Heart left ventricle (tissue), 13 donors: Measurements from ENCODE around the gene PSMC5.

Source experiments
- CTCF ChIP-seq, 12 donors: fragments of 200-600 bp; sonication (generic) in 4 of 12; IDR thresholded peaks; one replicate each; pipeline versions ENCODE4 v1.5.0 to v1.8.0; 2018 to 2022; ENCODE audit warnings: antibody characterized with exemption in 12 of 12, mild to moderate bottlenecking in 5 of 12
- POLR2A ChIP-seq, 2 donors: fragments of 450-650 bp; IDR thresholded peaks; one replicate each; pipeline ENCODE4 v1.6.1; 2017; ENCODE audit warnings: antibody characterized with exemption in 2 of 2, mild to moderate bottlenecking in 2 of 2, moderate library complexity in 2 of 2
- donor health status: ischemic (EF 13 %, LVEDD 7.1; RV severe dilation, severe dysfunction).
- donor health status: DM: no; HTN: yes; CAD: no.
- donor health status: DM: no; HTN: no; CAD: no.
- donor health status: ischemic (EF 25% LVEDD 6.9; RV normal size, moderate dysfunction).
- donor health status: ischemic (EF 25% LVEDD 5.7; RV mildly dilated, moderate dysfunction).
- donor health status: ischemic (EF 35%, LVEDD 5.7; RV mildly dilated, moderate dysfunction).
- donor health status: nonischemic (EF 11% LVEDD 7.7; RV severe dilation, severe dysfunction).
- donor health status: DM: yes; HTN: yes; CAD: no.
- donor health status: PGD.
- donor health status: ischemic (EF 29% LVEDD 5.4; RV normal size, mild dysfunction).
- donor health status: nonischemic (EF 23%, LVEDD 6.1; RV moderate dilation, normal function).

GRCh38 chr17:63880706-63881105 is 53.5 kb downstream of the PSMC5 start:
- no peak for TF ChIP-seq POLR2A (IDR thresholded peaks at IDR 0.05)
- no peak for TF ChIP-seq CTCF (IDR thresholded peaks at IDR 0.05)
